GOT3 (cell line): ENCODE data around the gene CALD1.

Source experiments
- DNase-seq: peaks from one replicate; lab custom pipeline; 2025; ENCODE audit warnings: mixed read lengths; lab: John Stamatoyannopoulos, UW

The CALD1 gene

DNA sequence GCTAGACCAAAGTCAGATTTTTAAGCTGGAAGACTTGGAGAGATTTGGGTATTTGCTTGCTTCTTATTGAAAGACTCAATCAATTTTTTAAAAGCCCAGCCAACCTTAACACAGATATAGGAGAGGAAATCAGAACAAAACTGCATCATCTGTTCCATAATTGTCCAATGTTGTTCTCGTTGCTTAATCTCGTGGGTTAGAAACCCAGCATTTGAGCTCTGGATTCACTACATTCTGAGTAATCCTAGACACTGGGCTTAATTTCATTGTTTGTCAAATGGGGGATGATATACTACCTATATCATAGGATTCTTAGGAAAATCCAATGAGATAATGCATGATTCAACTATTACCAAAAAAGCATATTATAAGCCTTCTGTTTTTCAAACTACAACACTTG lies 48.9 kb downstream of the CALD1 start:
- no peak for DNase-seq

DNA sequence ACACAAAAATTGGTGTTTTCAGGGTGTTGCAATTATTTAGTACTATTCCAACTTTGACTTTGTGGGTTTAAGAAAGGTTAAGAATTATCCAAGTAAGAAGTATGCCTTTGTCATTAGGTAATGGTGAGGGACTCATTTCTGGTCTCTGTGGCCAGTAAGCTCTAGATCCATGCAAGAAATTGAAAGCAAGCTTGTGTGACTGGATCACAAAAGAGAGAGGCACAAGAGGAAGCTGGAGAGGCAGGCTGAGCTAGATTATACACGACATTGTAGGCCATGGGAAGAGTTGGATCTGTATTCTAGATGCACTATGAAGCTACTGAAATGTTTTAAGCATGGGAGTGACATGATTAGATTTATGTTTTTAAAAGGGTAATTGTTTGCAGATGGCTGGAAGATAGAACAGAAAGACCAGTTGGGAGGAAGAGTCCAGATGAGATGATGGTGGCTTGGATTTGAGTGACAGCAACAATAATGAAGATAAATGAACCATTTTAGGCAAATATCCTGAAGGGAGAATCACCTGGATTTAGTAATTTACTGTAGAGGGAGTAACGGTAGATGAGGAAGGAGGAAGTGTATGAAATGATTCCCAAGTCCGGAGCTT lies 50.0 kb downstream of the CALD1 start:
- DNase-seq = no peak

DNA sequence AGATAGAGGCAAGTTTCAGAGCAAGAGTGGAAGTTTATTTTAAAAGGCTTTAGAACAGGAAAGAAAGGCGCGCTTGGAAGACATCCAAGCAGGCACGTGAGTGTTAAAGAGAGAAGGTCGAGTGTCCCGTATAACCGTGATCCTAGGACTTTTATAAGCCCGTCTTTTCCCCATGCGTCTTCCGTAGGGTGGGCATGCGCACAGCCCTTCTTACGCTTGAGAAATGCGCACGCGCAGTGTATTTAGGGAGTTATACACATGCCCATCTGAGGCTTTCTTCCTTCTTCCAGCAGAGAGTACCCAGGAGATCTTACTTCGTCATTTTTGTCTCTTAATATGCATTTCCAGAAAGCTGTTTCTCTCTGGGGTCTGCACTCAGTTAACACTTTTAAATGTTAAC lies 52.4 kb downstream of the CALD1 start:
- no peak for DNase-seq

DNA sequence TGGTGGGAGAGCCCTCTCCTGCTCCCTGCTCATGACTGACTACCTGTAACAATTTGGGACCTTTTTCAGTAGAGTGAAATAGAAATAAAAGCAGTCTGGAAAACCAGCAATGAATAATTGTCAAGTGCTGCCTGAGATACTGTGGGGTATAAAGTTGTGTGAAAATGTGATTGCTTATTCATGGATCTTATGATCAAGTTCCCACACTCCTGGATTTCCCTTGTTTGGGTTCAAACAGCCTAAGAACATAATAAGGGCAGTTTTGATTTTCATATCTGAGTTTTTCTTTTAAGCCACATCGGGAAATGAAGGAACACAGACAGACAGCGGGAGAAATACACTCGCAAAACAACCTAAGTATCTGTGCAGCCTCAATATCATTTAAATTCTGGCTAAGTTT lies 52.9 kb downstream of the CALD1 start:
- DNase-seq = no peak

DNA sequence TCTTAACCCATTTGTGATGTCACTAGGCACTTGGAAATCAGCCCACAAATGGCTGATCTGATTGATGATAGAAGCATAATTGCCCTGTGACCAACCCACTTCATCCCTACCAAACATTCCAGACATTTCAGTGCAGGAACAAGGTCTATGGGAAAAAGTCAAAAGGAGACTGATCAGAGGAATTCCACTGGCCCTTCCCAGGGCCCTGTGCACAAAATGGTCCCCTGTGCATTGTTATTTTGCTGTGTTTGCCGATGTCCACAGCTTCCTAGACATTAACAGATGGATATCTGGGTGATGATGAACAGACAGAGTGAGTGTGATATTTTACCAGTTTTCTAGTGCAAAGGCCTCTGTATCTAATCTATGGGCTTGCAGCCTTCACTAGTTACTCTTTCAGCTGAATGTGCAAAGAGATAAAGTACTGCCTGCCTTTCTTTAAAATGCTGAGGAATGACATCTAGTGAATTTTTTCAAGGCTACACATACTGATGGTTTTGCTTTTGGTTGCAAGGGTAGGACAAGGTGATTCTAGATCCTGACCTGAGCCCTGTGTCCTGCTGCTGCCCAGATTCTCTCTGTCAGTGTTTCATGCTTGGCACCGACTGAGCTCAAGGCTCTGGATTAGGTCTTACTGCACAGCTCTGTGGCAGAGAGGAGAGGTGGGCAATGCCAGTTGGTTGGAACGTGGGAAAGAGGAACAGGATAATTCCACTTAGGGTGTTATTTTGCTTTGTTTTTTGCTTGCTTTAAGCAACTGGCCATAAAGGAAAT lies 55.4 kb downstream of the CALD1 start:
- no peak for DNase-seq

DNA sequence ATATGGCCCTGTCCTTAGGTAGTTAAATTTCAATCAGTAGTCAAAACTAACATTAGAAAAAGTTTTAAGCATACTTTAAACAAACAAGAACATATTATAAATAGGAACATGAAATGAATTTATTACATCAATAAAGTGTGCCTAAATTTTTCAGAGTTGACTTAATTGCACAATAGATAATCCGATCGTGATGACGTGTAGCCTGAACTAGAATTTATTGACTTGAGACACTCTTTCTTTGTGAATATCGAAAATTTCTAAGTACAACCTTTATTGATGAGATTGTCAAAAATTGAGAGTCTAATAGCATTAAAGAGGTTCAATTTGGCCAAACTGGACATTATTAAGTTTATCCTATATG lies 56.0 kb downstream of the CALD1 start:
- DNase-seq = no peak

DNA sequence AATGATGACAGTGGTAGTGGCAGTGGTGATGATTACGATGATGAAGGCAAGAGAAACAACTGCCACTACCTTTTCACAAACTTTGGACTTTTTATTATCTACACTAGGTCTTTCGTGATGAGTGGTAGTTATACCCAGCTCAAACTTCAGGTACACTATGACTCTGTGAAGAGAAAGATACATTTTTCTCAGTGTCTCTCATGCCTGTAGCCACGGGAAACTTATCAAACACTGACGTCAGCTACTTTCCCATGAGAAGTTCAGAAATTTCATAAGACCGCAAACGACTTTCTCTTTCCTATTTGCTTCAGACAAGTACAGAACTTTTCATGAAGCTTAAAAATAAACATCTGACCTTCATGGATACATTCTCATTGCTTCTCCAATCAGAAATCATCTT lies 57.0 kb downstream of the CALD1 start:
- no peak for DNase-seq

DNA sequence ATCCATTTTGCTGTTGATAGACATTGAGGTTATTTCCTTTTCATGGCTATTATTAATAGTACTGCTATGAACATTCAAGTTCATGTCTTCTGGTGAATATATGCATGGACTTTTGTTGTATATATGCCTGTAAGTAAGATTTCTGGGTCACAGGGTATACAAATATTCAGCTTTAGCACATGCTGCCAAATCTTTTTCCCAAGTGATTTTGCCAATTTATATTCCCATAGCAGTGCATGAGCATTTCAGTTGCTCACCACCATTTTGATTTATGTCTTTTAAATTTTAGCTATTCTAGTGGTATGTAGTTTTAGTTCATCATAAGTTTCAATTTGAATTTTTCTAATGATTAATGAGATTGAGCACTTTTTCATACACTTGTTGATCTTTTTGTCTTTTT lies 59.9 kb downstream of the CALD1 start:
- DNase-seq = no peak

DNA sequence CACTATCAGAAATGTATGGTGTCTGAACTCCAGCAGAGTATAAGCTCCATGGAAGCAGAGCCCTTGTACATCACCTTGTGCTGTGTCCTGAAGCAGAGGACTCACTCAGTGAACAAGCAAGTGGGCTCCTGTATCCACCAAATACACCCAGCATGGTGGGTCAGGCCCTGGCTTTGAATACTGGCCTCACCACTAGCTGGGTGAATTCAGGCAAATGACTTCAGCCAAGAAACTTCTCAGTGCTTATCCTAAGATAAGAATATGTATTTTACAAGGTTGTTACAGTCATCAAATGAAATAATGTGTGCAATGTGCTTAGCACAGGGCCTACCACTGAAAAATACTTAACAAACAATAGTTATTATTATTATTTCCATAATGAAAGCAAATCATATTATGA lies 62.6 kb downstream of the CALD1 start:
- DNase-seq = no peak

DNA sequence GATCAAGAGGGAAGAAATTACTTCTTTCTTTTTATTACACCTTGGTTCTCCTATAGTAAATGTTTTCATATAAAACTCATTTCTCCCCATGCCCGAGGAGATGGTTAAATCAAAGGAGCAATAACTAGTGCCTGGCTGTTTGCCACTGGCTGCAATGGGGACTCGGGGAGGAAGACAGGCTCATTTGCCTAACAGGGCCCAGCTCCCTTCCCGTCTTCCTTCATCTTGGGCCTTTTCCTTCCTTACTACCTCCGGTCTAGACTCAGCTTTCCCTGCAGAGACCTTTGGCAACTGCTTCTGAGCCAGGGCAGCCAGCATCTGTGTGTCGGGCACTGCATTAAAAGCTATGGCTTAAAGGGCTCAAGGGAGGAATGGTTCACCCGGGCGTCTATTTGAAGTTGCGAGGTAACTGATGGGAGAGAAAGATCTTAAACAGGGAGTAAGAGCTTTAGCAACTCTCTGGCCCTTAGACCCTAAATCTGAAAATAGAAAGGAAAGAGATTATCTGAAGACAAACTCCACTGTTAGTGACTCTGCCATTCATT lies 63.5 kb downstream of the CALD1 start:
- no peak for DNase-seq

DNA sequence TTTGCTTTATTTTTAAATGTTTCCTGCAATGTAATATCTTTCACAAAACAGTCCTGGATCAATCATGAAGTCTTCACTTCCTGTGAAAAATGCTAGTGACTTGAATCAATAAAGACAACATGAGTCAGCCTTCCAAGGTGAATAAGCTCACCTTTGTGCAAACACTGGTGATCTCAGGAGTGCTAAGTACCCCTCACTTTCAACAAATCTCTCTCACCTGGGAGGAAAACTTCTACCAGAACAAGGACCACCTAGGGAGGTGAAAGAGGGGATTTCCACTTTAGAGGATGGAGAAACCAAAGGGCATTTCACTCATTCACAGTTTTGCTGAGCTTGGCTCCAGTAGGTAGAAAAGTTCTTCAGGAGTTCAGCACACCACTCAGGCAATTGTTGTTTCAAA lies 64.8 kb downstream of the CALD1 start:
- DNase-seq = no peak

DNA sequence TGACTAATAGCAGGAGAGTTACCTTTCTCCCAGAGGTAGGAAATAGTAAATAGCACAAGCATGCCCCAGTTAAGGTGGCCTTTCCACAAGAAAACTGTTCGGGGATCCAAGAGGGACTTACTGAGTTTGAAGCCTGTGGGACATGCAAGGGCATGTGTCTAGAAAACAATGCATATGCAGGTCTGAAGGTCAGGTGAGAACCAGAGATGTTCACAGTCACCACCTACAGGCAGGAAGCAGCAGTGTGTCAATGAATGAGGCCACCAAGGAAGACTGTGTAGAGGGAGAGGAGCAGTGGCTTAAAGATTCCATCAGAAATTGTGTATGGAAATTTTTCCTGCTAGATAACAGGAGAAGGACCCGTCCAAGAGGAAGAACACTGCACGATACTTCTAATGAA lies 66.0 kb downstream of the CALD1 start:
- DNase-seq = no peak

DNA sequence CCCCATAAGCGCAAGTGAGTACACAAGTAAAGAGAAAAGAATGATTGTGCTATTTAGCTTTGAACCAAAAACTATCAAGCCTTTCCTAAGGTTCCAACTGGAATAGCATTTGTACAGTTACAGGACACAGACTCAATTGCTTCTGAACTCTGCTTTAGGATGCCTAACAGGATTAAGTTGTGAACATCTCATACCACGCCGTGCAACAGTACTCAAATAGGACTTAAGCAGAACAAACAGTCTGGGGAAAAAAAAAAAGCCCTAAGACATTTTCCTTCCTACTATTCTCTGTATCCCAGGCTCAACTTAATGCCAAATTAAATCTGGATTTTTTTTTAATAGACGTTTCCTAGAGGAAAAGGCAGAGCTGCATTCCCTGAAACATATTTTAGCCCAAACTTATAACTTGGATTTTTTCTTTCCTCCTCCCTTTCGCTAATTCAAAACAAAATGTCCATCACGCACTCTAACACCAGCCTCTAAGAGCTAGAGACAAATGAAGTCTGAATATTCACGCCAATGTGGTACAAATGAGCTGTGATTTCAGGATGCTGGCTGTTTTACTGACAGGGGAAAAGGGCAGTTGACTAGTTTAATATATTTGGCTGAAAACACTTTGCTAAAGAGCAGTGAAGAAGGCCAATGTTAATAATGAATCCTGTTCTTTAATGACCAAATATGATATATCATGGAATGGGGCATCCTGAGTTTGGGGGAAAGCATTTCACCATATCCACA lies 68.6 kb downstream of the CALD1 start:
- no peak for DNase-seq

DNA sequence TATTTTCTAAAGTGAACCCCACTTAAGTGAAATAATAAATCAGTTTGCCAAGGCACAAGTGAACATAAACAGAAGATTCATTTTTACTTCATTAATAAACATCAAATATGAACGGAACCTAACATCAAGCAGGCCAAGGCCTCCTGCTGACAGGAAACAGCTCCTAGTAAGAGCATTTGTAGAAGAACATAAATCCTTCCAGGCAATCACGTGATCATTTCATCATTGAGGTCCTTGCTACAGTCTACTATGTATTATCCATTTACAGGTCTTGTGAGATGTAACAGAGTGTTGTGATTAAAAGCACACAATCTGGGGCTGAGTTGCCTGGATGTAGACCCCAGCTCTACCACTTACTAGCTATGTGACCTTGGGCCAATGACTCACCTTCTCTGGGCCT lies 70.6 kb downstream of the CALD1 start:
- DNase-seq = no peak

DNA sequence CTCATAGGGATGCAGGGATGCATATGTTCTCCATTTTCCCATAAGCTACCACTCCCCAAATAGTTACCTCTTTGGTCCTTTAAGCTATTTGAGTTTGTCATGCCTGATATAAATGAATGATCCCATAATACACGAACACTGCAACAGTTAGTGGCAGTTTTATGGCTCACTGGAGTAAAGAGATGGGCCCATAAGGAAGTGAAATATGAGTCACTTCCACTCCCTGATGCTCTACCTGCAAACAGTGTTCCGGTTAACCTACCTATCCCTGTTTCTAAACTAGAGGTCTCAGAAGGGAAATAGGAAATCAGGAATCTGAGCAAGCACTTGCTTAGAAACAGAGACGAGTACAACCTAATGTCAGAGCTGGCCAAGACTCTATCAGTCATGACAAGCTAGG lies 71.7 kb downstream of the CALD1 start:
- DNase-seq = no peak

DNA sequence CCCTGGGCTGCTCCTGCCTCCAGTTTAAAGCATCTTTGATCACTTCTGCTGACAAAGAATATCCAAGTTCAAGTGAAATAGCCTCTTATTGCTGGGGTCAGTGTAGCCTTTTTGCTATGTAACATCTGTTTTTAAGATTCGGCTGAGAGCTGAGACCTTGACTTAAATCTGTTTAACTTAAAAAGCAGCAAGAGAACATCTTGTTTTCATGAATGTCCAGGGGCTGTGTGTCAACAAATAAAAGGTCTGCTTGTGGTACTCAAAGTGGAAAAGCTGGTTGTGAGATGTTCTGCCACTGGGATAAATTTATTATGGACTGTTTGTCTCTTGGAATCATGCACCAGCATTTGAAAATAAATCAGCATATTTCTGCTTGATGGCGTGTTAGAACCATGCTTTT lies 73.2 kb downstream of the CALD1 start:
- no peak for DNase-seq

DNA sequence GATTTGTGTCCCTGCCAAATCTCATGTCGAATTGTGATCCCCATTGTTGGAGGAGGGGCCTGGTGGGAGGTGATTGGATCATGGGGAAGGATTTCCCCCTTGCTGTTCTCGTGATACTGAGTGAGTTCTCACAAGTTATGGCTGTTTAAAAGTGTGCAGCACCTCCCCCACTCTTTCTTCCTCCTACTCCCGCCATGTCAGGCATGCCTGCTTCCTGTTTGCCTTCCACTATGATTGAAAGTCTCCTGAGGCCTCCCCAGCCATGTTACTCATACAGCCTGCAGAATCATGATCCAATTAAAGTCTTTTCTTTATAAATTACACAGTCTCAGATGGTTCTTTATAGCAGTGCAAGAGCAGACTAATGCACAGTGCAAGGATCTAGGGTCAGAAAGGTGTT lies 75.4 kb downstream of the CALD1 start:
- no peak for DNase-seq

DNA sequence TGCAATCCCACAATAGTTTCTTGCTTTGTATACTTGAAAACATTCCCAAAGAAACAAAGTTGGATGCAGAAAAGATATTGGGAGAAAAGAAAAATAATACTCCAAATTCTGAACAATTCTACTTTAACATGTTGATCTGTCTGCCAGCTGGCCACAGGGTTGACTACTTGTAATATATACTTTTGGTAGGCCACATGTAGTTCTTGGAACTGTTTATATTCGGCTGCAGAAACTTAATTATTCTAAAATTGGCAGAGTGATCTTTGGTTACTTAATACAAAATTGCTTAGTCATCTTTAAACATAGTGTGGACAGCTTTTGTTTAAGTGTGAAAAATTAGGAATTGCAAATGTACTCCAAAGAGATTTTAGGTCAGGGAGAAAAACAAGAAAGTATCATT lies 76.0 kb downstream of the CALD1 start:
- DNase-seq = no peak

DNA sequence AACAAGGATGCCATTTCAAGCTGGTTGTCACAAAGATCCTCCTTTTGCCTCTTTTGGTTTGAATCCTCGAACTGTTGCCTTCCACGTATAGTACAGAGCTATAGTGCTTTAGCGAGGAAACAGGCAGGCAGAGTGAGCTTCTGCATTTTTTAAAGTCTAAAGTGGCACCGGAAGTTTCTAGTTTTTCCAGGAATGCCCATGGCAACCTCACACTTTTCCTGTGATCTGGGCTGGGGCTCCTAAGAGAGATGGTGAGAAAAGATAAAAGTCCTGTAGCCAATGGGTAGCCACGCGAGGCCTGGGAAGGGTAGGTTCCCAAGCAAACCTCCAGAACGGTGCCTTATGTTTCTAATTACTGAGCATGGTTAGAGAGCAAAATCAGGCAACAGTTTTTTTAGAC lies 76.7 kb downstream of the CALD1 start:
- no peak for DNase-seq

DNA sequence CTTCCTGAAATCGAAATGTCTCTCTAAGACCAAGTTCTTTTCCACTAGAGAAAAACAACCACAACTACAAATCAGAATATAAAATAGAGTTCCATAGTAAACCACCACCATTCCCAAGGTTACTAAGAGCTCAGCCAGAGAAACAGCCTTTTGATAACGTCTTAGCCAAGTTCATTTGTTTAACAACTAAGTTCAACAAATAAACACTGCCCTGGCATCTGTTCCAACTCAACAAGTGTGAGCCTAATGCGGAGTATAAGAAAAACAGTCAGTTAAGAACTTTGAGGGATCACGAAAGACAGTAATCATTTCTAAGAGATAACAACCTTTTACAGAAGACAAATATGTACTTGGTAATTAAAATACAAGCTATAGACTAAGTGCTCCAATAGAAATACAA lies 77.3 kb downstream of the CALD1 start:
- DNase-seq = no peak

DNA sequence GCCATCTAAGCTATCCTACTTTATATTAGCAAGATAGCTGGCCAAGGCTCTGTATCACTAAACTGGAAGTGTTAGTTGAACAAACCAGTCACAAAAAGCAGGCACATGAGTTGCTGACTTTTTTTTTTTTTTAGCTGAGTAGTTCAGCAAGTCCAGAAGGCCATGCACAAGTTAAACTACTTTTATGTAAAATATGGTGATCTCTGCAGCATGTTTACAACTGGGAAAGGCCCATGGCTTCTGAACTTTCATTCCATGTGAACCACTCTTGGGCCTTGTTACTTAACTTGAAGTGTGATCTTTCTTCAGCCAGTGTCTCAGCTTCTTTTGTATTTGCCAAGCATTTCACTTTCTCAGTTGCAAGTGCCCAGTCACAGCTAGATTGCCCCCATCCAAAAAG lies 78.5 kb downstream of the CALD1 start:
- DNase-seq = no peak

DNA sequence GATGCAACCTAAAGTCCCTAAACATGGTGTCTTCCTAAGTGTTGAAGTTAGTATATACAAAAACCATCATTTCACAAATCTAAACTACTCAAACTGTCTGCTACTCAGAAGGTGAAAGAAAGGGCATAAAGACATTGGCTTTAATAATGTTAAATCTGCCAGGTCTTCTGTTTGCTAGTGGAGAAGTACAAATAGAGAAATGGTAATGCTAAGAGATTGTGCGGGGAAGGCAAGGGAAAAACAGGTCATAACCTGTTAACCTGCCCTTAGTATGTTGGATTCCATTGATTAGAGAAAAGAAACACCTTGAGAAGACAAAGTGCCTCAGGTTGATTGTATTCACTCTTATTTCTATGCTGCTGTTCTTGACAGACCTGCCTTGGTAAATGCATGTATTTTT lies 80.3 kb downstream of the CALD1 start:
- DNase-seq = no peak
